ENCODE results near the gene ADAP1. TPM values are rescaled to one million over a fixed set of nuclear protein-coding genes. Genes with fewer than 3 reads are reported as not detected.
"Not testable (repeated sequence)": the region's sequence is repeated elsewhere in the genome, so short reads cannot be mapped to it uniquely, and the experiment has no call there.

Gene ADAP1, protein sequence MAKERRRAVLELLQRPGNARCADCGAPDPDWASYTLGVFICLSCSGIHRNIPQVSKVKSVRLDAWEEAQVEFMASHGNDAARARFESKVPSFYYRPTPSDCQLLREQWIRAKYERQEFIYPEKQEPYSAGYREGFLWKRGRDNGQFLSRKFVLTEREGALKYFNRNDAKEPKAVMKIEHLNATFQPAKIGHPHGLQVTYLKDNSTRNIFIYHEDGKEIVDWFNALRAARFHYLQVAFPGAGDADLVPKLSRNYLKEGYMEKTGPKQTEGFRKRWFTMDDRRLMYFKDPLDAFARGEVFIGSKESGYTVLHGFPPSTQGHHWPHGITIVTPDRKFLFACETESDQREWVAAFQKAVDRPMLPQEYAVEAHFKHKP
- total RNA-seq, result 5.2 and 6.4 TPM in 2 replicates
- long read RNA-seq, result 0 reads

DNA sequence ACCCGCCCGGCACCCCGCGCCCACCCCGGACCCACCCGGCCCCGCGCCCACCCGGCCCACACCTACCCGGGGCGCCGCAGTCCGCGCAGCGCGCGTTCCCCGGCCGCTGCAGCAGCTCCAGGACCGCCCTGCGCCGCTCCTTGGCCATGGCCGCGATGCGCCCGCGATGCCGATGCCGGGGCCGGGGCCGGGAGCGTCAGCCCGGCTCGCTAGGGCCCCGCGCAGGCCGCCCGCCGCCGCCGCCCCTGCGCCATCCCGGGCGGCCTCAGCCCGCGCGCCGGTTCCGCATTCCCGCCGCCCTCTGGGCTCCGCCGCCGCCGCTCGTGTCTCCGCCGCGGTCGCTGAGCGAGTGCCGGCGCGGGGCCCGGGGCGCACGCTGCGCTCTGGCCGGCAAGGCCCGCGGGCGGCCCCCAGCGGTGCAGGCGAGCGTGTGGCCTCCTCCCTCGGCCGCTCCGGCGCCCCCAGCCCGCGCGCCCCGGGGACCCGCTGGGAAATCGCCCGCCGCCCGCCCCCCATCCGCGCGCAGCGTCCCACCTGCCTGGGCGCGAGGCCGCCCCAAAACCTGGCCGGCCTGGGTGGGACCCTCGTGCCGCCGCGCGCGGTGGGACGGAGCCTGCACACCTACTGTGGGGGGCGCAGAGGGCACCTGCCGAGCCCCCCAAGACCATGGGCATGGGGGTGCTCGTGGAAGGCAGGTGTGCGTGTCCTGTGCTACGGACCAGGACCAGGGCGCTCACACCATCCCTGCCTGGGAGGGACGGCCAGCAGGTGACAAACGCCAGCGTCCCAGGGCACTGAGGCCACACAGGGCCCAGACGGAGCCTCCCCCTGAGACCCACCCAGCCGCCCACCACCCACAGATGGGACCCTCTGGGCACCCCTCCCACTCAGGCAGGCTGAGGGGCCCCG, at the start of gene ADAP1:
Gene ADAP1, minus strand, starts transcription at position 351 of the 909 bp plus-strand sequence. Its CDS starts 203 bp downstream, at position 148.
- Mint-ChIP-seq H3K4me1 (no peaks in the 10 kb centered on the region), H3K9me3 (no peaks in the 10 kb centered on the region), H3K4me3 (peak within 1 kb of the TSS; percentile 85), H3K27me3 (ENCODE audit: low read depth) (peaks cover 19% of the 10 kb centered on the region), H3K27ac (ENCODE audit: unreplicated experiment) (no peak within 1 kb of the TSS), H3K36me3 (ENCODE audit: low read depth) (no peaks in the 10 kb centered on the region)
- TF ChIP-seq, protein P1, sequence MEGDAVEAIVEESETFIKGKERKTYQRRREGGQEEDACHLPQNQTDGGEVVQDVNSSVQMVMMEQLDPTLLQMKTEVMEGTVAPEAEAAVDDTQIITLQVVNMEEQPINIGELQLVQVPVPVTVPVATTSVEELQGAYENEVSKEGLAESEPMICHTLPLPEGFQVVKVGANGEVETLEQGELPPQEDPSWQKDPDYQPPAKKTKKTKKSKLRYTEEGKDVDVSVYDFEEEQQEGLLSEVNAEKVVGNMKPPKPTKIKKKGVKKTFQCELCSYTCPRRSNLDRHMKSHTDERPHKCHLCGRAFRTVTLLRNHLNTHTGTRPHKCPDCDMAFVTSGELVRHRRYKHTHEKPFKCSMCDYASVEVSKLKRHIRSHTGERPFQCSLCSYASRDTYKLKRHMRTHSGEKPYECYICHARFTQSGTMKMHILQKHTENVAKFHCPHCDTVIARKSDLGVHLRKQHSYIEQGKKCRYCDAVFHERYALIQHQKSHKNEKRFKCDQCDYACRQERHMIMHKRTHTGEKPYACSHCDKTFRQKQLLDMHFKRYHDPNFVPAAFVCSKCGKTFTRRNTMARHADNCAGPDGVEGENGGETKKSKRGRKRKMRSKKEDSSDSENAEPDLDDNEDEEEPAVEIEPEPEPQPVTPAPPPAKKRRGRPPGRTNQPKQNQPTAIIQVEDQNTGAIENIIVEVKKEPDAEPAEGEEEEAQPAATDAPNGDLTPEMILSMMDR (conservative IDR thresholded peaks at IDR 0.05), result peak; percentile 27
- DNase-seq (ENCODE audit: low read depth, low spot score), result peak; percentile 41

DNA sequence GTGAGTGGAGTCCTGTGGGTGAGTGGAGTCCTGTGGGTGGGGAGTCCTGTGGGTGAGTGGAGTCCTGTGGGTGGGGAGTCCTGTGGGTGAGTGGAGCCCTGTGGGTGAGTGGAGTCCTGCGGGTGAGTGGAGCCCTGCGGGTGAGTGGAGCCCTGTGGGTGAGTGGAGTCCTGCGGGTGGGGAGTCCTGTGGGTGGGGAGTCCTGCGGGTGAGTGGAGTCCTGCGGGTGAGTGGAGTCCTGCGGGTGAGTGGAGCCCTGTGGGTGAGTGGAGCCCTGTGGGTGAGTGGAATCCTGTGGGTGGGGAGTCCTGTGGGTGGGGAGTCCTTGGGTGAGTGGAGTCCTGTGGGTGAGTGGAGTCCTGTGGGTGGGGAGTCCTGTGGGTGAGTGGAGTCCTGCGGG, 48.0 kb upstream of the ADAP1 start:
- H3K27me3 Mint-ChIP-seq (ENCODE audit: low read depth); H3K4me3 Mint-ChIP-seq; H3K4me1 Mint-ChIP-seq; H3K36me3 Mint-ChIP-seq (ENCODE audit: low read depth); H3K9me3 Mint-ChIP-seq; DNase-seq (ENCODE audit: low read depth, low spot score); H3K27ac Mint-ChIP-seq (ENCODE audit: unreplicated experiment): not testable (repeated sequence)

DNA sequence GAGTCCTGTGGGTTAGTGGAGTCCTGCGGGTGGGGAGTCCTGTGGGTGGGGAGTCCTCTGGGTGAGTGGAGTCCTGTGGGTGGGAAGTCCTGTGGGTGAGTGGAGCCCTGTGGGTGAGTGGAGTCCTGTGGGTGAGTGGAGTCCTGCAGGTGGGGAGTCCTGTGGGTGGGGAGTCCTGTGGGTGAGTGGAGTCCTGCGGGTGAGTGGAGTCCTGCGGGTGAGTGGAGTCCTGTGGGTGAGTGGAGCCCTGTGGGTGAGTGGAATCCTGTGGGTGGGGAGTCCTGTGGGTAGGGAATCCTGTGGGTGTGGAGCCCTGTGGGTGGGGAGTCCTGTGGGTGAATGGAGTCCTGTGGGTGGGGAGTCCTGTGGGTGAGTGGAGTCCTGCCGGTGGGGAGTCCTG, 47.5 kb upstream of the ADAP1 start:
- DNase-seq (ENCODE audit: low read depth, low spot score); H3K4me1 Mint-ChIP-seq; H3K27me3 Mint-ChIP-seq (ENCODE audit: low read depth); H3K36me3 Mint-ChIP-seq (ENCODE audit: low read depth); H3K4me3 Mint-ChIP-seq; H3K27ac Mint-ChIP-seq (ENCODE audit: unreplicated experiment); H3K9me3 Mint-ChIP-seq: not testable (repeated sequence)

DNA sequence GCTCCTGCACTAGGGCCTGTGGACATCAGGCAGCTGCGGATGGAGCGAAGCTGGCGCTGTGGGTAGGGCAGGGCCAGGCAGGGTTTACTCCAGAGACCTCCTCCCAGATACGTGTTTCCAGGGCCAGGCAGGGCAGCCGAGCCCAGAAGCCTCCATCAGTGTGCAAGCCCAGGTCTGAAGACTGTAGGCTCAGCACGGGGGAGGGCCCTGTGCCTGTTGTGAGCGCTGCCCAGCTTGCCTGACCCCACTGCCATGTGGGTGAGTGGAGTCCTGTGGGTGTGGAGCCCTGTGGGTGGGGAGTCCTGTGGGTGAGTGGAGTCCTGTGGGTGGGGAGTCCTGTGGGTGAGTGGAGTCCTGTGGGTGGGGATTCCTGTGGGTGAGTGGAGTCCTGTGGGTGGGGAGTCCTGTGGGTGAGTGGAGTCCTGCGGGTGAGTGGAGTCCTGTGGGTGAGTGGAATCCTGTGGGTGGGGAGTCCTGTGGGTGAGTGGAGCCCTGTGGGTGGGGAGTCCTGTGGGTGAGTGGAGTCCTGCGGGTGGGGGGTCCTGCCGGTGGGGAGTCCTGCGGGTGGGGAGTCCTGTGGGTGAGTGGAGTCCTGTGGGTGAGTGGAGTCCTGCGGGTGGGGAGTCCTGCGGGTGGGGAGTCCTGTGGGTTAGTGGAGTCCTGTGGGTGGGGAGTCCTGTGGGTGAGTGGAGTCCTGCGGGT, 46.7 kb upstream of the ADAP1 start:
- DNase-seq (ENCODE audit: low read depth, low spot score); H3K27ac Mint-ChIP-seq (ENCODE audit: unreplicated experiment); H3K27me3 Mint-ChIP-seq (ENCODE audit: low read depth); H3K4me3 Mint-ChIP-seq; H3K4me1 Mint-ChIP-seq; H3K36me3 Mint-ChIP-seq (ENCODE audit: low read depth); H3K9me3 Mint-ChIP-seq: not testable (repeated sequence)

DNA sequence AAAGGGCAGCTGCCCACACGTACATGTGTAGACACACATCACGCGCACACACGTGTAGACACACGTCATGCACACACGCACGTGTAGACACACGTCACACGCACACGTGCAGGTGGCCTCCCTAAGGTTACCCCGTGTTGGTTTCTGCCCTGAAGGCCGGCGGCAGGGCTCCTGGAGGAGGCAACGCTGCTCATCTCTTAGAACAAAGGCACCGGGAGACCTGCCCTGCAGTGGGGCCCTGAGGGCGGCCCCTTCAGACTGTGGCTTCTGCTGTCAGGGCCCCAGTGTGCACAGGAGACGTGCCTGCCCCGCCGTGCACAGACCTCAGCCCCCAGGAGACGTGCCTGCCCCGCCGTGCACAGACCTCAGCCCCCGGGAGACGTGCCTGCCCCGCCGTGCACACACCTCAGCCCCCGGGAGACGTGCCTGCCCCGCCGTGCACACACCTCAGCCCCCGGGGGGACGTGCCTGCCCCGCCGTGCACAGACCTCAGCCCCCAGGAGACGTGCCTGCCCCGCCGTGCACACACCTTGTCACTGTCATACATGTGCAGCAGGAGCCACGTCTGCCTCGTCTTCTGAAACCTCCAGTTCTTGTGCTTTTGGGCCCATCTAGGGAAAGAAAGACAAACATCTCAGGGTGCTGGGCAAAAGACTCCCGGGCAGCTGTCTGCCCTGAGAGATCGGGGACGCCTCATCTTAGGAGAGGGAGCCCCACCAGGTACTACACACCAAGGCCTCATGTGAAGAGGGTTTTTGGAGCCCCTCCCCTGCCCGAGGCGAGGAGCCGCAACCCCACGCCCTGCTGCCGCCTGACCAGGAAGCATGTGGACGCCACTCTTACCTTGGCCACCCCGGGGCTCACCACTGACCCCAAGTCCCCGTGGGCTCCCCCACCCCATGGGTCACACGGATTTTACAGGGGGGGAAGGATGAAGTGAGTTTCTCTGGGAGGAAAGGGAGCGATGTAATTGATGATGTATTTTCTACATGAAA, 45.8 kb upstream of the ADAP1 start:
- no peak overlapping the region for H3K4me3 Mint-ChIP-seq
- no peaks in the 10 kb centered on the region for H3K36me3 Mint-ChIP-seq (ENCODE audit: low read depth)
- H3K27me3 Mint-ChIP-seq (ENCODE audit: low read depth), result no peaks in the 10 kb centered on the region
- H3K27ac Mint-ChIP-seq (ENCODE audit: unreplicated experiment), result no peak overlapping the region
- TF ChIP-seq, protein P1 (conservative IDR thresholded peaks at IDR 0.05), result no peak
- no peak for DNase-seq (ENCODE audit: low read depth, low spot score)
- H3K4me1 Mint-ChIP-seq, result no peaks in the 10 kb centered on the region
- no peaks in the 10 kb centered on the region for H3K9me3 Mint-ChIP-seq

DNA sequence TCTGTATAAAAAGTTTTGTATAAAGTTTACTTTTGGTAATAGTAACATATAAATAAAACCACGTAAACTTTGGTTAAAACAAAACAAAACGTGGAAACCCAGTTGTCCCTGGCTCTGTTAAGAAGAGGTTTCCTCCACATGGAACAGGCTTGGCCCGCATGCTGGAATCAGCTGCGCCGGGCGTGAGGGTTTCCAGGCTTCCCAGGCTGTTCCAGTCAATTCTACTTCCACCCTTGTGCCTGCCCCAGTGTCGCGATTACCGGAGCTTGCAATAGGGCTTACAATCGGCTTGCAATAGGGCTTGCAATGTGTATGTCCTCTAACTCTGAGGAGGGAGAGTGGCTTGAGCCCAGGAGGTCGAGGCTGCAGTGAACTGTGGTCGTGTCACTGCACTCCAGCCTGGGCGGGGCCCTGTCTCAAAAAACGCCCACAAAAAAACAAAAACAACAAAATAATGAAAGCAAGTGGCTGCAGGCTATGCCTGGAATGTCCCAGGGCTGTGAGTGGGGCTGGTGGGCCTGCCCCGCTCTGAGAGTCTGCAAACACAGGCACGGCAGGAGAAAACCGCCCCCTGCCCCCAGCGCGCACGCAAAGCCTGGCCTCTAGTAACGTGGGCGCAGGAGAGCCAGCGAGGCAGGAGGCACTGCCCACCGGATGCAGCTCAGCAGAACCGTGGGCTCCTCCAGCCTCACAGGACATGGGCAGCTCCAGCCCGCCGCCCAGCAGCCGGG, 44.8 kb upstream of the ADAP1 start:
- DNase-seq (ENCODE audit: low read depth, low spot score), result no peak
- H3K27me3 Mint-ChIP-seq (ENCODE audit: low read depth), result no peaks in the 10 kb centered on the region
- H3K27ac Mint-ChIP-seq (ENCODE audit: unreplicated experiment), result no peak overlapping the region
- no peaks in the 10 kb centered on the region for H3K36me3 Mint-ChIP-seq (ENCODE audit: low read depth)
- H3K4me3 Mint-ChIP-seq, result no peak overlapping the region
- peaks cover 4% of the 10 kb centered on the region for H3K4me1 Mint-ChIP-seq
- H3K9me3 Mint-ChIP-seq, result no peaks in the 10 kb centered on the region
- TF ChIP-seq, protein P1 (conservative IDR thresholded peaks at IDR 0.05), result no peak
